ENCODE data around the gene PRPS1. TPM values are rescaled to one million over a fixed set of nuclear protein-coding genes. Genes with fewer than 3 reads are reported as not detected.
"Not testable (repeated sequence)": the region's sequence is repeated elsewhere in the genome, so short reads cannot be mapped to it uniquely, and the experiment has no call there.

The PRPS1 gene
- total RNA-seq, 1 experiment from 2014 or later: 90.5 TPM

DNA sequence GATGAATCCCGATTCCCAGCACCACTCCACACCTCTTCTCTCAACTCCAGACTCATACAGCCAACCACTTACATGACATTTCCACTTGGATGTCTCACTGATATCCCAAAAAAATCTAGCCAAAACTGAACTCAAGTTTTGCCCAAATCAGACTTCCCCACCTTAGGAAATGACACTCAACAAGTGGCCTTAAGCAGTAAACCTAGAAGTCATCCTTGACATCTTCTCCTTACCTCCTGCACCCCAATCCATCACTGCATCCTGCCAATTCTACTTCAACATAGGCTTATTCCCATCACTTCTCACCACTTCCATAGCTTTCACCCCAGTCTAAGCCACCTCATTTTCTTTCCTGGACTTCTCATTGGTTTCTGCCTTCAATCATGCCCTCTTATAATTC, 39.1 kb downstream of the PRPS1 start:
- Histone ChIP-seq H3K79me1 (ENCODE audit: insufficient read depth, low read depth, low read length, poor library complexity, severe bottlenecking) (no peaks in the 10 kb centered on the region), H3K9ac (ENCODE audit: extremely low read depth, insufficient read length, low read length) (no peak overlapping the region)
- TF ChIP-seq, protein P1, sequence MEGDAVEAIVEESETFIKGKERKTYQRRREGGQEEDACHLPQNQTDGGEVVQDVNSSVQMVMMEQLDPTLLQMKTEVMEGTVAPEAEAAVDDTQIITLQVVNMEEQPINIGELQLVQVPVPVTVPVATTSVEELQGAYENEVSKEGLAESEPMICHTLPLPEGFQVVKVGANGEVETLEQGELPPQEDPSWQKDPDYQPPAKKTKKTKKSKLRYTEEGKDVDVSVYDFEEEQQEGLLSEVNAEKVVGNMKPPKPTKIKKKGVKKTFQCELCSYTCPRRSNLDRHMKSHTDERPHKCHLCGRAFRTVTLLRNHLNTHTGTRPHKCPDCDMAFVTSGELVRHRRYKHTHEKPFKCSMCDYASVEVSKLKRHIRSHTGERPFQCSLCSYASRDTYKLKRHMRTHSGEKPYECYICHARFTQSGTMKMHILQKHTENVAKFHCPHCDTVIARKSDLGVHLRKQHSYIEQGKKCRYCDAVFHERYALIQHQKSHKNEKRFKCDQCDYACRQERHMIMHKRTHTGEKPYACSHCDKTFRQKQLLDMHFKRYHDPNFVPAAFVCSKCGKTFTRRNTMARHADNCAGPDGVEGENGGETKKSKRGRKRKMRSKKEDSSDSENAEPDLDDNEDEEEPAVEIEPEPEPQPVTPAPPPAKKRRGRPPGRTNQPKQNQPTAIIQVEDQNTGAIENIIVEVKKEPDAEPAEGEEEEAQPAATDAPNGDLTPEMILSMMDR (conservative IDR thresholded peaks at IDR 0.05): no peak

DNA sequence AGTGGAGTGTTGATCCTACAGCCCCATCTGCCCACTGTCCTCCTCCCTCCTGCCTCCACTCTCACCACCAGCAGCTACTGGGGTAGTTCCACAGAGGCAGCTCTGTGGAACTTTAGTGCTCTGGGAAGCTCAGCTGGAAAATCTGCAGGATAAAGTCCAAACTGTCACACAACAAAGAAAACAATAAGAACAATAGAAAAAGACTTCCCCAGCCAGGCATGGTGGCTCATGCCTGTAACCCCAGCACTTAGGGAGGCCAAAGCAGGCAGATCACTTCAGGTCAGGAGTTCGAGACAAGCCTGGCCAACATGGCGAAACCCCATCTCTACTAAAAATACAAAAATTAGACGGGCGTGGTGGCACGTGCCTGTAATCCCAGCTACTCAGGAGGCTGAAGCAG, 40.4 kb downstream of the PRPS1 start:
- H4K8ac ChIP-seq (replicated peaks; ENCODE audit: insufficient read length, low read depth, low read length); H3K14ac ChIP-seq (ENCODE audit: insufficient read depth, low read length); H3K27ac ChIP-seq (ENCODE audit: insufficient read length, low read depth, low read length); H3K9ac ChIP-seq (ENCODE audit: extremely low read depth, insufficient read length, low read length); H3K36me3 Mint-ChIP-seq (ENCODE audit: insufficient read depth in 1 of 3, low read depth in 3 of 3); H2BK15ac ChIP-seq (ENCODE audit: low read depth, low read length); H3K4ac ChIP-seq (ENCODE audit: low read depth, low read length); H3K4me2 ChIP-seq (ENCODE audit: insufficient read depth, insufficient read length, low read length); H2AK5ac ChIP-seq (ENCODE audit: insufficient read length, low read length); H3K27me3 Mint-ChIP-seq (ENCODE audit: low read depth); H4K91ac ChIP-seq (ENCODE audit: insufficient read length, low read depth, low read length); H2AFZ ChIP-seq (ENCODE audit: low read length); H2BK5ac ChIP-seq (ENCODE audit: insufficient read length, low read length); H2BK12ac ChIP-seq (ENCODE audit: insufficient read length, low read depth, low read length); H3K9me3 ChIP-seq (ENCODE audit: control insufficient read depth, low read depth, low read length); H3K56ac ChIP-seq (ENCODE audit: insufficient read length, low read depth, low read length); H2BK120ac ChIP-seq (ENCODE audit: low read depth, low read length, poor library complexity, severe bottlenecking); H4K20me1 ChIP-seq (ENCODE audit: control insufficient read depth, insufficient read depth, insufficient read length); H3T11ph ChIP-seq (ENCODE audit: low read length); H2BK20ac ChIP-seq (ENCODE audit: low read depth, low read length, poor library complexity, severe bottlenecking); H3K23me2 ChIP-seq (ENCODE audit: insufficient read length, low read depth, low read length, poor library complexity, severe bottlenecking); H3K79me2 ChIP-seq (ENCODE audit: insufficient read depth, low read length); H4K5ac ChIP-seq (ENCODE audit: insufficient read length, low read depth, low read length); H3K4me3 Mint-ChIP-seq; H3K18ac ChIP-seq (ENCODE audit: insufficient read length, low read depth, low read length); H3K27ac Mint-ChIP-seq; H3K23ac ChIP-seq (ENCODE audit: insufficient read length, low read depth, low read length); H3K79me1 ChIP-seq (ENCODE audit: insufficient read depth, low read depth, low read length, poor library complexity, severe bottlenecking); H3K27me3 ChIP-seq (ENCODE audit: insufficient read depth, low read length); H3K4me1 ChIP-seq (ENCODE audit: insufficient read depth, low read length); DNase-seq: not testable (repeated sequence)
- Mint-ChIP-seq H3K4me1 (peaks cover 2 to 17% of the 10 kb centered on the region in 2 experiments; a peak in 3 of 4 replicates), H3K9me3 (peaks cover 0 to 63% of the 10 kb centered on the region in 2 experiments; a peak in 3 of 5 replicates)
- WGBS (ENCODE audit: extremely low coverage, insufficient read length, low lambda C conversion rate): no CpG with 5 or more reads among the region's 5 CpGs

More for the DNA sequence above, 39.1 kb downstream of the PRPS1 start:
- Histone ChIP-seq H2BK20ac (ENCODE audit: low read depth, low read length, poor library complexity, severe bottlenecking) (no peak overlapping the region), H2BK12ac (ENCODE audit: insufficient read length, low read depth, low read length) (no peak overlapping the region), H3K27me3 (ENCODE audit: insufficient read depth, low read length) (no peaks in the 10 kb centered on the region), H3K79me2 (ENCODE audit: insufficient read depth, low read length) (no peaks in the 10 kb centered on the region), H4K8ac (replicated peaks; ENCODE audit: insufficient read length, low read depth, low read length) (no peak overlapping the region), H3K18ac (ENCODE audit: insufficient read length, low read depth, low read length) (no peak overlapping the region), H3K14ac (ENCODE audit: insufficient read depth, low read length) (no peak overlapping the region), H2AK5ac (ENCODE audit: insufficient read length, low read length) (no peak overlapping the region), H3K4ac (ENCODE audit: low read depth, low read length) (no peak overlapping the region), H2BK5ac (ENCODE audit: insufficient read length, low read length) (no peak overlapping the region), H4K20me1 (ENCODE audit: control insufficient read depth, insufficient read depth, insufficient read length) (no peaks in the 10 kb centered on the region), H3K27ac (ENCODE audit: insufficient read length, low read depth, low read length) (no peak overlapping the region), H2AFZ (ENCODE audit: low read length) (no peak overlapping the region), H3K4me2 (ENCODE audit: insufficient read depth, insufficient read length, low read length) (no peak overlapping the region), H4K91ac (ENCODE audit: insufficient read length, low read depth, low read length) (no peak overlapping the region), H3K23ac (ENCODE audit: insufficient read length, low read depth, low read length) (no peak overlapping the region), H3T11ph (ENCODE audit: low read length) (no peak overlapping the region), H3K9me3 (ENCODE audit: control insufficient read depth, low read depth, low read length) (no peaks in the 10 kb centered on the region), H2BK15ac (ENCODE audit: low read depth, low read length) (no peak overlapping the region), H4K5ac (ENCODE audit: insufficient read length, low read depth, low read length) (no peak overlapping the region), H3K56ac (ENCODE audit: insufficient read length, low read depth, low read length) (no peak overlapping the region), H2BK120ac (ENCODE audit: low read depth, low read length, poor library complexity, severe bottlenecking) (no peak overlapping the region), H3K4me1 (ENCODE audit: insufficient read depth, low read length) (no peaks in the 10 kb centered on the region; the same call in 1 of the 2 replicates), H3K23me2 (ENCODE audit: insufficient read length, low read depth, low read length, poor library complexity, severe bottlenecking) (no peaks in the 10 kb centered on the region)
- Mint-ChIP-seq H3K9me3 (peaks cover 0 to 57% of the 10 kb centered on the region in 2 experiments; a peak in 3 of 5 replicates), H3K27ac (no peak overlapping the region), H3K36me3 (ENCODE audit: insufficient read depth in 1 of 3, low read depth in 3 of 3) (no peaks in the 10 kb centered on the region; a peak in 1 of 7 replicates), H3K4me3 (no peak overlapping the region), H3K27me3 (ENCODE audit: low read depth) (peaks cover 6% of the 10 kb centered on the region), H3K4me1 (peaks cover 6 to 16% of the 10 kb centered on the region in 2 experiments; a peak in 3 of 4 replicates)
- no peak for DNase-seq
- no CpG with 5 or more reads among the region's 1 CpG for WGBS (ENCODE audit: extremely low coverage, insufficient read length, low lambda C conversion rate)

Measured in H9 (cell line).